Brain microvascular endothelial cell (primary cell): ENCODE measurements around the gene XCL2.

ENCODE experiments used
- DNase-seq: peaks from one replicate; pipeline ENCODE4 v3.0.0-alpha.2; 2020
- H3K27ac ChIP-seq: fragments of 250-450 bp; sonication (Bioruptor Pico); 2 replicates; pipeline ENCODE4 v1.5.1; 2020; ENCODE audit warnings: mild to moderate bottlenecking, moderate library complexity
- H3K27me3 ChIP-seq: fragments of 250-450 bp; sonication (Bioruptor Pico); replicated peaks from 2 replicates; pipeline ENCODE4 v1.5.1; 2020; ENCODE audit warnings: mild to moderate bottlenecking
- H3K36me3 ChIP-seq: fragments of 250-450 bp; sonication (Bioruptor Pico); replicated peaks from 2 replicates; pipeline ENCODE4 v1.5.1; 2020; ENCODE audit warnings: mild to moderate bottlenecking
- H3K4me3 ChIP-seq: 2 replicates; pipeline ENCODE4 v1.5.1; 2011; ENCODE audit warnings: low read depth, mild to moderate bottlenecking, control low read depth, low read length, moderate library complexity
- in situ Hi-C: cut with HindIII; loops from 2 replicates; pipeline ENCODE4 v1.10.0; 2017; ENCODE audit warnings: low sequenced_read_pairs, low pct_ligation_motif_present
- TF ChIP-seq, protein P1 (sequence below): IDR thresholded peaks from 2 replicates; pipeline ENCODE4 v1.5.1; 2011; ENCODE audit warnings: low read depth, mild to moderate bottlenecking, moderate library complexity, low read length, control low read depth, inconsistent platforms; ENCODE audit errors: missing control alignments

XCL2 gene

DNA sequence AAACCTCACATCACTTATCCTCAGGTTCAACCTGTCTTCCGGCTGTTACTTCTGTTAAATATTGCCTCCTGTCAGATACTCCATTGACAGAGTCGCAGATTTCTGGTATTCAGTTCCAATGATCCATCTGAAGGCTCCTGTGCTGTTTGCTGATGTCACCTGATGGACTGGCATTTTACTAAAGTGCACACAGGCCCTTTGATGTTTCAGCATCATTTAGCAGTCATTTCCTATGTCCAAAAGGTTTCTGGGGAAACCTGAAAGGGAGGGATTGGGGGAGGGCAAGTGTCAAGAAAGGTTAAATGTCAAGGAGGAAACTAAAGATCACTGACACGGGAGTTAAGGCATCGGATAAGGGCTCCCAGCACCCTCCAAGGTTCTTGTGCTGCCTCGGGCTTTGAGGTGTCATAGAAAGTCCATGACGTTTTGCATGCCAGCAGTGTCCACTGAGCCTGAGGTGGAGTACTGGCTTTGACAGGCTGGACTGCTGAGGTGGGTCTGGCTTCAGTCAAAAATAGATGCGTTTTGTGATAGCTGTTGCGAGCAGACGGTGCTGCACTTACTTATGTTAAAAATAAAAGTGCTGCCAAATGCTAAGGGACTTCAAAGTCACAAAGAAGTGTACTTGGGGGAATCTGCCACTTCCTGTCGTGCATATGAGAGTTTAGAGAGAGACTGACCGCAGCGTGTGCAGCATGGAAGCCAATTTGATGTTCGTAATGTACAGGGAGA, 30.8 kb downstream of the XCL2 start:
- TF ChIP-seq, protein P1, sequence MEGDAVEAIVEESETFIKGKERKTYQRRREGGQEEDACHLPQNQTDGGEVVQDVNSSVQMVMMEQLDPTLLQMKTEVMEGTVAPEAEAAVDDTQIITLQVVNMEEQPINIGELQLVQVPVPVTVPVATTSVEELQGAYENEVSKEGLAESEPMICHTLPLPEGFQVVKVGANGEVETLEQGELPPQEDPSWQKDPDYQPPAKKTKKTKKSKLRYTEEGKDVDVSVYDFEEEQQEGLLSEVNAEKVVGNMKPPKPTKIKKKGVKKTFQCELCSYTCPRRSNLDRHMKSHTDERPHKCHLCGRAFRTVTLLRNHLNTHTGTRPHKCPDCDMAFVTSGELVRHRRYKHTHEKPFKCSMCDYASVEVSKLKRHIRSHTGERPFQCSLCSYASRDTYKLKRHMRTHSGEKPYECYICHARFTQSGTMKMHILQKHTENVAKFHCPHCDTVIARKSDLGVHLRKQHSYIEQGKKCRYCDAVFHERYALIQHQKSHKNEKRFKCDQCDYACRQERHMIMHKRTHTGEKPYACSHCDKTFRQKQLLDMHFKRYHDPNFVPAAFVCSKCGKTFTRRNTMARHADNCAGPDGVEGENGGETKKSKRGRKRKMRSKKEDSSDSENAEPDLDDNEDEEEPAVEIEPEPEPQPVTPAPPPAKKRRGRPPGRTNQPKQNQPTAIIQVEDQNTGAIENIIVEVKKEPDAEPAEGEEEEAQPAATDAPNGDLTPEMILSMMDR, result no peak
- no peak for DNase-seq
- Histone ChIP-seq H3K4me3 (no peak overlapping the region), H3K27me3 (no peaks in the 10 kb centered on the region), H3K27ac (no peak overlapping the region), H3K36me3 (no peaks in the 10 kb centered on the region)
- in situ Hi-C loops, result no loop called here

DNA sequence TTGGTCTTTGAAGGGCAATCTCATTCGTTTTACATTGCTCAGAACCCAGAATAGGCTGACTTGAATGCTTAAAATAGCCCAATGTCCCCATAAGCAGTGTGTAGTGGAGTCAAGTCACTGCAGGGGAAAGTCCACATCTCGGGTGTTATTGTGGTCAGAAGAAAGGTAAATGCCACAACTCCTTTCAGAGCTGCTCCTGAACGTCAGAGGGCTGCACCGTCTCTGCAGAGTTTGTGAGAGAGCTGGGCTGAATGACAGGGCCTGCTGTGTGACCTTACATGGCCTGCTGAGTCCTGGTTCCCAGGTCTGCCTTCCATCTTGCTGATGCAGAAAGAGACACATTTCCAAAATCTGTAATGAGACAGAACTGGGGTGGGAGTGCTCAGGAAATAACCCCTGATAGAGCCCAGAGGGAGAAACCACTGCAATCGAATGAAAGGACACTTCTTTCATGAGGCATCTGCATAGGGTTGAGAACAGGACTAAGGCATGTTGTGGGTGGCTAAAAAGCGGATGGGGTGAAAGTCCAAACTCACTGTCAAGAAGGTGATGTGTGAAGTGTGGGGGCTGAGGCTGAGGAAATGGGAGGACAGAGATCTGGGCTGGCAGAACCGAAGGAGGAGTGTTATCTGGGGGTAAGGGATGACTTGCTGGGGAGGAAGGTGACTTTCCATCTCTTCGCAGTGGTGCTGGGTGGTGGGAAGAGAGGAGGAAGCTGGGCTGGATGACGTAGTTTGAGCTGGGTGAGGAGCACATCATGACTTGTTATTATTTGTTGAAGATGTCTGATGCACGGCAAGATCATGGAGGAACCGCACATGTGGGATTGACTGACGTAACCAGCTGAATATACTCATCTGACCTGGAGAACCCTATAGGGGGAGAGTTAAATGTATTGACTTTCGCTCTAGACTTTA, 33.7 kb downstream of the XCL2 start:
- no peaks in the 10 kb centered on the region for H3K36me3 ChIP-seq
- in situ Hi-C loops, result no loop called here
- TF ChIP-seq, protein P1, result no peak
- no peak for DNase-seq
- no peak overlapping the region for H3K4me3 ChIP-seq
- no peak overlapping the region for H3K27ac ChIP-seq
- no peaks in the 10 kb centered on the region for H3K27me3 ChIP-seq

DNA sequence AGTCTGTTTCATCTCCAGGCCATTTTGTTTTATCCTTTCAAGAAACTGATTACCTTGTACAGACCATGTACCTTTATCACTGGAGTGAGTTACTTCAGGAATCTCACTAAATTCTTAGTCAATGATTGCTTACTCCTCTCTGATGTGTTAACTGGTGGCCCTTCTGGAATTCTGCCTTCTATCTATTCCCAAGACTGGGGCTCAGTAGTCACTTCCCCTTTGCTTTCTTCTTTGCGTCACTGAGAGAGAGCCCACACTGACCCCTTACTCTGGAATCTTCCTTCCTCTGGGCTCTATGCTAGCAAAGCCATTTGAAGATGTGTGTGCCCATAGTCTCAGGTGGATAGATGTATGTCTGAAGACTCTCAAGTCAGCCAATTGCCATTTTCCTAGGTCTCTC, 34.6 kb downstream of the XCL2 start:
- in situ Hi-C loops, result no loop called here
- H3K27me3 ChIP-seq, result no peaks in the 10 kb centered on the region
- DNase-seq, result no peak
- H3K27ac ChIP-seq, result no peak overlapping the region
- TF ChIP-seq, protein P1, result no peak
- no peak overlapping the region for H3K4me3 ChIP-seq
- no peaks in the 10 kb centered on the region for H3K36me3 ChIP-seq

DNA sequence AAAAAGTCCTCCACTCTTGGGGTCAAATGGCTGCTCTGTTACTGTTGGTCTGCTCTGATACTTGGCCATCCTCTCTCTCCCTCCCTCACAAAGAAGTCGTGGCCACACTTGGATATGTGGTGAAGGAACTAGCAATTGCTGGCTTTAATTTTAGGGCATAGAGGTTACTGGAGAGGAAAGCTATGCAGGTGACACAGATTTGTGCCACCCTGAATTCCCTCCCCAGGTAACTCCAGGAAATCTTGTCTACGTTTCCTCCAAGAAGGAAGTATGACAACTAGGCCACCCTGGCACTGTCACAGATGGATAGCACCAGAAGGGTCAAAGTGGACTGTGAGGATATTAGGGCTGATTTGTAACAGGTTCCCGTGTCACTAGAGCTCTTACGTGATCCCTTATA, 36.0 kb downstream of the XCL2 start:
- in situ Hi-C loops, result no loop called here
- Histone ChIP-seq H3K4me3 (no peak overlapping the region), H3K27ac (no peak overlapping the region), H3K36me3 (no peaks in the 10 kb centered on the region), H3K27me3 (no peaks in the 10 kb centered on the region)
- TF ChIP-seq, protein P1, result no peak
- no peak for DNase-seq

DNA sequence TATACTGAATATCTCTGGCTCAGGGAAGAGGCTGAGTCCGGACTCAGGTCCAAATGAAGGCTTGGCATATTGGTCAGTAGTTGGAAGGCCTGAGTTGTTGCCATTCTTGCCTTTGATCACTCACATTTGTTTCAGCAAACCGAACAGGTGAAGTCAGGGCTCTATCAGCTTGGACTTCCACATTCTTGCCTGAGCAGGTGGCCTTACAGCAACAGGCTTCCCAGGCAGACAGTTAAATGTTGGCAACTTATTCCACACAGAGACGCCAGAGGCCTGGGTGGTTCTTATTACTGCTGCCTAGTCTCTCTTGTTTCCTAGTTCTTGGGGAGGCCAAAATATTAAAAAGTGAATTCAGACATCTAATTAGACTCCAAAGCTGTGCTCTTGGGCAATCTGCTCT, 36.6 kb downstream of the XCL2 start:
- Histone ChIP-seq H3K4me3 (no peak overlapping the region), H3K27ac (no peak overlapping the region), H3K27me3 (no peaks in the 10 kb centered on the region), H3K36me3 (no peaks in the 10 kb centered on the region)
- TF ChIP-seq, protein P1, result no peak
- in situ Hi-C loops, result no loop called here
- no peak for DNase-seq
